GM18520 (cell line): ENCODE measurements around the gene RGL1.

Experiments used
- ATAC-seq: cut with Tn5 transposase; IDR thresholded peaks from one replicate; pipeline ENCODE4 v1.9.1; 2021; ENCODE audit not compliant: unreplicated experiment

RGL1 gene

DNA sequence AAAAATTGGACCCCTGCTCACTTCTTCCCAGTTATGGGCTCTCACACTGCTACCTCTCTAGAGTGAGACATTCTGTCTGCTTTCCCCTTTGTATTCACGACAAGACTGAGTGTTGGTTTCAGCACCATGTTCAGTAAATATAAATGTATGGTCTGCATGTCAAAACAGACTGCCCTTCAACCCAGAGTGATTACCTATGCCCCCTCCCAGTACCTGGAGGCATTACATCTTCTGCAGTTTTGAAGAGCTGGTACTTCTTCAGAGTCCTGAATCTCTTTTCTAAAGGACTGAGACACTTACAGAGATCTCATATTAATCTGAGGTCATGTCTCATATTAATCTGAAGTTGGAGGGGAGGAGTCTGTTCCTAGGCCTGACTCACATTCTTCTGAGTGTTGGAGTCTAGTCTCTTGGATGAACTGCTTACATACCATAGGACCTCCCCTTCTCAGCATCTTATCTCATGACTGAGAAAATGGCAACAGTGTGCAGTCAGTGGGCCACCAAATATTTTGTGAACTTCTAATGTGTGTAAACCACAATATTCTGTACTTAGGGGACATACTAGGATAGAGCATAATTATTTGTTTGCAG is 80.3 kb downstream of the RGL1 start:
- ATAC-seq: no peak

DNA sequence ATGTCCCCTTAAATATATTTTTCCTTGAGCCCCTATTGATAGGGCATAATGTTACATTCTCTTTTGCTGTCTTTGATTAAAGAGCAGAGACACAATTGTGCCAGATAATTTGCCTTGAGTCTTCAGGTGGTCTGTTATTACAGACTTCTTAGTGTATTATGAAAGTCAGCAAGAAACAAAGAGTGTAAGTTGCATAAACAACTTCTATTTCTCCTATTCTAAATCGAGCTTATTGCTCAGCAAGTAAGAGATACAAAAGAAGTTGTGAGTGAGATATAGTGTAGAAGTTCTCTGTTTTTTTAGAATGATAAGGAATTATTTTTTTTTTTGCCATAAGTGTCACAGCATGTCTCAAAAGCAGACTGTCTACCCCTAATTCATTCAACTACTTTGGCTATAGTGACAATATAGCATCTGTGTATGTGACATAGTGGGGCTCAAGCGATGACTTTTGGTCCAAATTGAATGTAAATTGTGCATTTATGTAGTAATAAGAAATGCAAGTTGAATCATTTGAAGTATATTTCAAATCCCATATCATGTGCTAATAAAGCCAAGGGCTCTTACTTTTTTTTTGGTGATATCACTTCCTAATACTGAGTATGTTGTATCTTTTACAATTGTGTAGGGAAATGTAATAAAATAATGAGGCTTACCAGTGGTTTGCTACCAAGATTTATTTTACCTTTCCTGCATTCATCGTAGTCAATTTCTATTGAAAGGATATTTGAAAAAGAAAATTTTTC is 81.3 kb downstream of the RGL1 start:
- ATAC-seq: no peak

DNA sequence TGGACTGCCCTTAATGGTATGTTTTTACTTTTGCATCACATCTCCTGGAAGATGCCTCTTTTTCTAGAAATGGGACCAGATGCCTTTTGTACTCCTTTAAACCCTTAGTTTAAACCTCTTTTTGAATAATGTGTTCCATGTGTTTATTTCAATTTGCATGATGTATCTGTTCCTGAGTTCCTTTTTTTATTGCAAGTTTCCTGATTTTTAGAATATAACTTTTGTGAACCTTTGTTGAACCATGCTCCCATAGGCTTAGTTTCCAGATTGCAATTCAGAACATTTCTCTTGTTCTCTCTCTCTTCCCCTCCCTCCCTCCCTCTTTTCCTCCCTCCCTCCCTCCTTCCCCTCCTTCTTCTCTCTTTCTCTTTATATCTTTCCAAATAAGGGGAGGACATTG is 81.9 kb downstream of the RGL1 start:
- no peak for ATAC-seq

DNA sequence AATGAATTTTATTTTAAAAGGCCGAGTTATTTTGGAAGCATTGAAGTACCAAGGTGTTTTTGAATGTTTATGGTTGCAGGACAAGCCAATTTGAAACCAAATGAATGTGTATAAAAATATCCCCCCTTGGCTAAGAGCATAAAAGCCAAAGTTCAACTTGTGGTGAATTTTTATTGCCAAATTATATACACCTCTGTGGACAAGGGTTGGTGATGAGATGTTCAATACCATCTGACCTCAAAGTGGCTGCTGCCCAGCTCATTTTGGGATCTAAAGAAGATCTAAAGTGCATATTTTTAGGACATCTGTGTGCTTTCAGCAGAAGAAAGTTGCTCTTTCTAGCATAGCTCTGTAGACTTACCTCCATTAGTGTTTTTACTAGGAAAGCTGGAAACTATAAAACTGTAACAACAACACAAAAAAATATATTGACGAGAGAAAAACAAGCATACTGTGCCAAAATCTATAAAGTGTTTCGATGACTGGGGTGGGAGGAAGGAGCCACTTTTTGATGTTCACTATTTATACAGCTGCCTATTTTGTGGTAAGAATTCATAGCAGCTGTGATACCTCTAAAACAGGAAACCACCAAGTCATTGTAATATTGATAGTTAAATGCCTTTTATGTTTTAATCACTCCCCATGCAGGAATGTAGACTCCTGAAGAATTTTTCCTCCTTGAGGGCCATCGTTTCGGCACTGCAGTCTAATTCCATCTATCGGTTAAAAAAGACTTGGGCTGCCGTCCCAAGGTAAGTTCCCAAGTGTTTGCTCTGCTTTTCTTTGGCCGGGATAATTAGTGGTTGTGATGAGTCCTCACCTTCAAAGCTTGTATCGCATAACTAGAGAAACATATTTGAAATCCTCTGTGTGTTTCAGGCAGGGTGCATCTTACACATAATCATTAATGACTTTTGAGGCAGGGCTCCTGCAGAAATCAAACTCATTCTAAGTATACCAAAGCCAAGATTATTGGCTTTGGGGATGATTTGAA is 83.2 kb downstream of the RGL1 start:
- ATAC-seq: no peak

DNA sequence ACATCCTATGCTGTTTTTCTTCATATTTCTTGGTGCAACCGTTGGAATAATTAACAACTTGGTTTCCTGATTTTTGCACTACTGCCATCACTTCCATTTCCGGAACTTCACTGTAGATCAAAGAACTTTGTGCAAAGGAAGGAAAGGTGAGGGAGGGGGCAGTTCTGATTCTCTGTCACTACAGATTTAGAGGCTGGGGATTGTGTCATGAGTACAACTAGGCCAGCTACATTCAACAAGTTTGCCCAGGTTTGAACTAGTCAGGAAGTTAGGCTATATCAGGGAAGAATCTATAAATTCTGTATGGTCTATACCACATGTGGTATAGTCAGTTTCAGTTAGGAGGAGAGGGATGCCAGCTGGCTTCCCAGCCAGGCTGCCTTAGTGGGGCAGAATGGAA is 84.2 kb downstream of the RGL1 start:
- ATAC-seq: no peak

DNA sequence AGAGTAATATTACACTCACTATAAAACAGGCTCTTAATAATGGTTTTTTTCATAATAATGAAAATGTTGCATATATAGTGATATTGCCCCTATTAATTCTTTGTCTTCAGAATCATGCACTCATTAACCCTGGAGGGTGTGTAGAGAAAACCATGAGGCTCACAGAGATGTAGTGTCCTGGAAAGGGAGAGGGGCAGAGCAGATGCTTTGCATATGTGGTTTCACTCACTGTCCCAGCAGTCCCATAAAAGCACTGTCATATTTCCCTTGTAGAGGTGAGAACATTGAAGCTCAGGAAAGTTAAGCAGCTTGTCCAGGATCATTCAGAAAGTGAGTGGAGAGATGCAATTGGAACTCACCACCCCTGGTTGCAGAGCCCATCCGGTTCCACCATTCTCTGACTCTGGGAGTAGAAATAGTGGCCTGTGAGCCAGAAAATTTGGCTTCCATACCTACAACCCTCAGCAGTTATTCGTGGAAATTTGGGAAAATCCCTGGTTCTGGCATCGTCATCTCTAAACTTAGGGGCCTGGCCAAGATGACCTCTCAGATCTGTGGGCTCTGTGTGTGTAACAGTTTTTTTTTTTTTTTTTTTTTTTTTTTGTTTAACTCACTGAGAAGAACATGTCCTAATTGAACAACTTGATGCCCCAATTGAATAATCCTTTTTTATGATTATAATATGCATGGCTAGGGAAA is 86.4 kb downstream of the RGL1 start:
- ATAC-seq: peak; percentile 82

DNA sequence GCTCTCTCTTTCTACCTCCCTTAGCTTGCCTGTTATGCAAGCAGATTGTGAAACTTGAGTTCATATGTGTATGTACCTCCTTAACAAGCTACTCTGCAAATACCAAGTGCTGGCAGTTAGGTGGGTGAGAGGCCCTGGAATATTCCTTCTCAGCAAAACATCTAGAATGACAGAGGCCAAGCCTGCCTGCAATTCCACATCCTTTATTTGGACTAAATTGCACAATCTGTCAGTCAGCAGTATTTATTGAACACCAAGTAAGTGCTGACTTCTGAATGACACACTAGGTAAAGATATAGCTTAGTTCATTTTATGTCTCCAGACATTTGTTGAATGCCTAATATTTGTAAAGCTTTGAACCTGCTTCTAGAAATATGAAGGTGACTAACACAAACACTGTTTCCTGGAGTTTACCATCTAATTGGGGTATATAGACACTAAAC is 87.5 kb downstream of the RGL1 start:
- no peak for ATAC-seq

DNA sequence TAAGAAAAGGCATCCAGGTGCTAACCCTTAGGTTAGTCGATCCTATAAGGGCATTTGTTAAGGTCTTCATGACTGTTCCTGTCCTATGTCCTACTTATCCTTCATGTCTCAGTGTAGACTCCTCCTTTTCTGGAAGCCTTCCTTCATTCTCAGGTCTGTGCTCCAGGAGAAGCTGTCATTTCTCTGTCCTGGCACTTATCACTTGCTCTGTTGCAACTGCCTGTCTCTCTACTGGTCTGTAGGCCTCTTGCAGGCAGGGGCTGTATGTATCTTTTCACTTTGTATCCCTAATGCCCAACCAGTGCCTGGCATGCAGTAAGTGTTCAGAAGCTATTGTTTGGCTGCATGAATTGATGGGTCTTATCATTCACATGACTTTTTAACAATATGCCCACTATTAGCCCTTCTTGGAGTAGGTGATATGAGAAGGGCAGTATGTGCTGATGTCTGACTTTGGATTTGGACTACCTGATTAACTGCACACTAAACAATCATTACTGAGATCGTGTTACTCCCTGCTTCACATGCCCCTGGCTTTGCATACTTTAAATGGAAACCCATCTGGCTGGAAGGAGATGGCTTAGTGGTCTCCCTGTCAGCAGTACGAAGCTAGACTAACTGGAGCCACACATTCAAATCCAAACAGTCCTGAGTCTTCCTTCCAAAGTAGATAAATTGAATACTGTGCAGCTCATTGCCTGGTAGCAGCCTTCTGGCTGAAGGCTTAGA is 88.8 kb downstream of the RGL1 start:
- no peak for ATAC-seq

DNA sequence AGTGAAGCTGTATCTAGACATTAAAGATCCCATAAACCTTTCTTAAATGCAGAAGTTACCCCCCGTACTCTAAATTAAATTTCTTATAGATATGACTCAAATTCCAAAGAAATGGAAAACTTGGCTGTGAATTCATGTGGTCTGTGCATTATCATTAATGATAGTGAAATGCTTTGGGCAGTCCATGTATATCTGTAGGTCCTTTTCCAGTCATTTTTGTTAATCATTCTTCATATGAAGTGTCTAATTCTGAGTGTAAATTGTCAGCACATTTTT is 89.3 kb downstream of the RGL1 start:
- ATAC-seq: no peak

DNA sequence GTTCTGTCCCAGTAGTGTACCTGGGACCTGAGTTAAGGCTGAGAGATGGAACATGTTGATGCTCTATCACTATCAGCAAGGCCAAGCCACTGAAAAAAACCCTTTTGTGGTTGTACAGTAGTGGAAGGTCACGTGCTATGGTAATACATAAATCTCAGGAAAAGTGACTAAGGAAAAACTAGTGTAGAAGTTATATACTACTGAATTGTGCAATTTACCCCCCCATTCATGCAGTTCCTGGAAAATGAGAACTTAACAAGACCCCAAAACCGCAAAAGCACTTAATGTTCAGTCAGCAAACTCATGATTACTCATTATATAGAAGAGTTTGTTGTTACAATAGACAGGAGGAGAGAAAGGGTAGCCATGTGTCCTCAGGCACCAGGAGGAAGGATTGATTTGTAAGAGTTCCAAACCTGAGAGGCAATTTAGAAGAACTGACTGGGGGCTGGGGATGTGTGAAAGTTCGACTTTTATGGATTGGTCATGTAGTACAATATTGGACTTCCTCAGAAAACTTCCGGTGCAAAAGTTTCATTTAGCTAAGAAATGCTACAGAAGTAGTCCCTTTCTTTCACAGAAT is 91.6 kb downstream of the RGL1 start:
- ATAC-seq: no peak

DNA sequence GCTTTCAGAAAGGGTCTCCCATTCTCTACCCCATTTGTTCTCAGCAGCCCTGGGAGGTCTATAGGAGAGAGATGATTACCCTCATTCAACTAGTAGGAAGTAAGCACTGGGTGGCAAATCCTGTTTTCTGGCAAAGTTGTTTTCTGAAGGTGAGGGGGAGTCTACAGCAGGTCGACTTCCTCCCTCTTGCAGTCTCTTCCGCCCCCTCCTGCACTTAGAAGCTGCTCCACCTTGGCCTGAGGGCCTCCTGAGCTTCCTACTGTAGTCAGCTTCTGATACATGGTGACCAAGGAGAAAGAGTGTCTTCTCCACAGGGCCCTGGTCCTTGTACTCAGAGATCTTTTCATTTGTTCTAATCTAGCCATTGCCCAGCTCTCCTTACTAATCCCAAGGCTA is 93.1 kb downstream of the RGL1 start:
- no peak for ATAC-seq

DNA sequence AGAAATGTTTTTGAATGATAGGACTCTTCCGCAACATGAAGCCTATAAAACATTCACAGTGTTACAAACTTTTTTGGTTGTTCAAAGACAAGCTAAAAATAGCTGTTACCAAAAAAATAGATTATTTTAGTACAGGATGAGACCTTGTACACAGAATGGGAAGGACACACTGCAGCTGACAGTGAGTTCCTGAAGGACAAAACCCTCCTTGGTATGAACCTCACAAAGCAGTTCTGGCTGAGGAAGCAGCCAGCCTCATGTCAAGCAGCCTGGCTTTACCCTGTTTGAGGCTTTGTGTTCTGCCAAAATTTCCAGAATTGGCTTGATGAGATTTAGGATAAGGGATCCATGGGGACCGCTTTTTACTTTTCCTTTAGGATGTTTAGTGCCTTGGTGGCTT is 93.7 kb downstream of the RGL1 start:
- ATAC-seq: no peak

DNA sequence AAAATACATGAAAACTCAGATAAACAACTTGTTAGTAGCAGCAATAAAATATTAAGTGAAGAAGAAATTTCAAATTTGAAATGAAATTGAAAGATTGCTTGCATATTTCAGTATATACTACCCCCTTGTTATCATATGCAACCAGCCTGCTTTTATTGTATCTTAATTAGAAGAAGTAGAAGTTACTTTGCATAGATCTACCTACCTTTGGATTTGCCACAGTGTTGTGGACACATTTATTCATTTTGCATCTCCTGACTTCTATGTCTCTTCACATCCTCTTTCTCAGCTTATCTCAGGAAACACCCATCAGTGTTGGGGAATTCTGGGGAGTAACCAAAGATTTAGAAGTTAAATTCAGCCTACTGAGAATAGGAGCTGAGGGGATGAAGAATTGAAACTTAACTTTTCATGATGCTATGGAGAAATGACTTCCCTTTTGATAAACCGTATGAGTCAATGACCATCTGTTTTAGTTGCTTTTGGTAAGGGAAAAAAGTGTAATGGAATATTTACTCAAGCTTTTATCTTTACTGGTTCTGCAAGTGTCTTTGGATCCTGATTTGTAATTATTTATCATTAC is 96.9 kb downstream of the RGL1 start:
- ATAC-seq: no peak

DNA sequence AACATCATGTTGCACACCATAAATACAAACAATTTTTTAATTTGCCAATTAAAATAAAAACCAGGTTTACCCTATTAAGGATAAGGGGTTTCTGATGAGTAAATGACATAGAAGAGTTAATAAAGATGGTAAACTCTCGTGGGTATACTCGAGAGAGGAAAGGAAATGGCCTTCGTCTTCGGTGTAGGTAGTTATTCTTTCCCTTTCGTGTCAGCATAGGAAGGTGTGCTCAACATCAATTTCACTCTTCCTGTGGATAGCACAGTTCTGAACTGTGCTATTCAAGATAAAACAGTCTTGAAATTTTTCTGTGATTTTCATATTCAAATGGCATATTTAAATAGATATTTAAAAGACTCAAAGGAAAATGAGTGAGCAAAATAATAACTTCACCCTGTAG is 98.2 kb downstream of the RGL1 start:
- no peak for ATAC-seq

DNA sequence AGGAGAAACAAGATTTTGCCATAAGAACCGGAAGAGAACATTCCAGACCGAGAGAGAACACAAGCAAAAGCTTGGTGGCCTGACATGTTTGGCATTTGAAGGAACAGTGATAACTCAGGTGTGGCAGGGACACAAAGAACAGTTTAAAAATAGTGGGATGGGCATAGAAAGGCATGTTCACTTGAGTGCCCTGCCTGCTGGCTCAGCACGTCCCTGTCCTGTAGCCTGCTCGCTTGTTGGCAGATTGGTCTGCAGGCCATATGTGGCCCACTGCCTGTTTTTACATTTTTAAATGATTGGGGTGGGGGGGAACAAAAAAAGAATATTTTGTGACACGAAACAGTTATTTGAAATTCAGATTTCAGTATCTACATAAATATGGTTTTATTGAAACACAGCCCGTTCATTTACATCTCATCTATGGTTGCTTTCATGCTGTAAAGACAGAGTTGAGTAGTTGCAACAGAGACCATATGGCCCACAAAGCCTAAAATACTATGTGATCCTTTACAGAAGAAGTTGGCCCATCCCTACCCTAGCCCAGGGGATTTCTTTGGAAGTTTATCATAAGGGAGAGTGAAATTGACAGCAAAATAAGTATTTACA is 100.7 kb downstream of the RGL1 start:
- no peak for ATAC-seq

DNA sequence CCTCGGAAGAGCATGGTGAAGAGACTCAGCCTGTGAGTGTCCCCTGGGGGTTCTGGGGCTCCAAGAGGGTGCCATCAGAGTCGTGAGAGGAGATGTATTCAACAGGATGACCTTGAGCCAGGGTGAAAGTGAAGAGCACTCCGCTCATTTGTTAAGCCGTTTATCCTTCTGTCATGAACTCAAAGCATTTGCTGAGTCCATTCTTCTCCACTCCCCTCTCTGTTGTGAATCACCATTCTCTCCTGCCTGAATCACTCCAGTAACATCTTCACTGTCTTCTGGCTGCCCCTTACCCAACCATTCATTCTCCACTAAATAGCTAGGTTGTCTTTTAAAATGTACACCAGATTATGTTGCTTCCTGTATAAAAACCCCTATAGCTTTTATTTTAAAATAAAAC is 102.2 kb downstream of the RGL1 start:
- ATAC-seq: no peak

DNA sequence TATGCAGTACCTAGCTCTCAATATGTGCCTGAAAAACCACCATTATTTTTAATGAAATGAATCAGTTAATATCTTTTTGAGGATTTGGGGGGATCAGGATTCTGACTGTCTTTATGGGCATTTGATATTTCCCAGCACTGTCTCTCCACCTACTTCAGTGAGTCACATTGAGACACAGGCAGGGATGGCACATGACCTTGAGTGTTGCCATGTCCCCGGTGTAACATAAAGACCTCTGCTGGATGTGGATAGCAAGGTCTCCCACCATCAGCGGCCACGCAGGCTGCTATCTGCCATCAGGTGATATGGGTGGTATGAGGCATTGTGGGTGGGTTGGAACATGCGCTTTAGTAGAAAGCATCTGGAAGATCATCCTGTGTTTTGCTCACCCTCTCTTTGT is 103.2 kb downstream of the RGL1 start:
- ATAC-seq: no peak

DNA sequence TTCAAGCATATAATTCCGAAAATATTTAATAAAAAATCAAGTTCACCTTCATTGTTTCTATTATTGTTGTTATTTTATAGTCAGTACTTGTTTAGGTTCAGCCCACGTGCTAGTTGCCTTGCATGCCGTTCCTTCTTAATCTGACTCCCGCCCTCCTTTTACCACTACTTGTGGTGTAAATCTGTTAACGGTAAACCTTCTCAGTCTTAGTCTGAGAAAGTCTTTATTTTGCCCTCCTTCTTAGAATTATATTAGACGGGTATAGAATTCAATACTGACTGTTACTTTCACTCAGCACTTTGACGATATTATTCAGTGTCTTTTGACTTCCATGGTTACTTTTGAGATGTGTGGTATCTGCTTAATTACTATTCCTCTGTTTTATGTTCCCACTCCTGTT is 104.8 kb downstream of the RGL1 start:
- ATAC-seq: no peak

DNA sequence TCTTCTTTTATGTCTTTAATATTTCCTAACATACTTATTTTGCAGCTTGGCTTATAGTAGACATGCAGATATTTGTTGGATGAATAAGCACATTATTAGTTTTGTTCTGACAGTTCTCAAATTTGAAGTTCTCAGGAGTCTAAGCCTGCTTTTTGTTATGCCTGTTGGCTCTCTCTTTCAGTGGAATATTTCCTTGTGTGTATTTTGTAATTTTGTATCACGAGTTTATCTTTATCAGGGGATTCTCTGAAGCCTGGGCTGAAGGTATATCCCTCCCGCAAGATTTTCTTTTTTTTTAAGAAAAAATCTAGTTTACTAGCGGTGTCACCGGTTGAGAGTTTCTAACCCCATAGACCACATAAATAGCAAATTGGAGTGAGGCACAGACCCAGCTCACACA is 105.9 kb downstream of the RGL1 start:
- ATAC-seq: no peak

DNA sequence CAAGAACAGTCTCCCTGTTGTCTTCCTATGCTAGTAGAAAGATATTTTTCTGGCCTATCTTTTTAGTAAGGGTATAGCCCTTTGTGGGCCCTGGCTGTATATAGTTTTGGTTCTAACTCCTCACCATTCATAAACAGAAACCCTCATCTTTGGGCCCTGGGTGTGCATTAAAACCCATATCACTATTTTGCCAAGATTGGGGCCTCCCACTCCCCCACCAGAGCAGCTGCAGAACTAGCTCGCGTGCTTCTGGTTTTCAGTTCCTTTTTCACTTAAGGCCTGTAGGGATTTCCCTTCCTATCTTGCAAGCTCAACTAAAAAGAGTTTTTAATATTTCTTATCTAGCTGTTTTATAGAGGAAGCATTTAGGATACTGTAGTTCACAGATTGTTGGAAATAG is 106.4 kb downstream of the RGL1 start:
- peak; percentile 36 for ATAC-seq
